HG02571 (cell line): ENCODE results near the gene HAND1.
A peak's percentile ranks its signal among the peaks of the same experiment; 100 is the strongest.

Experiments
- ATAC-seq: cut with Tn5 transposase; IDR thresholded peaks from one replicate; pipeline ENCODE4 v1.9.1; 2021; ENCODE audit warnings: mild to moderate bottlenecking, moderate library complexity; ENCODE audit not compliant: unreplicated experiment

The HAND1 gene

DNA sequence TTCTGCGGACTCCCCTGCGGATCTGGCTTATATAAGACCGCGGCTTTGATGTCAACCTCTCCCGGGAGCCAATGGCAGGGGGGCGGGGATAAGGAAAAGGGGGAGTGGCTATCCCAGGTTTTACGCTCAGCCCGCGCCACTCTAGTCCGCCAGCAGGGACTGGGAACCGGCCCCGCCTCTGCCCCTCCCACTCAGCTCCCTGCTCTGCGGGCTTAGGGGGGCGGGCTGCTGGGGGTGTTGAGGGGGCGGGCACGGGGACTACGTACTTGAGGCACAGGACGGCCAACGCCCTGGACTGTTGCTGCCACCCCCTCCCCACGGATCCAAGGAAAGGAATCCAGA lies at the start of gene HAND1:
Gene HAND1, minus strand, starts transcription at position 4 of the 342 bp plus-strand sequence. CDS start 219 bp downstream, outside the sequence.
- ATAC-seq: no peak

DNA sequence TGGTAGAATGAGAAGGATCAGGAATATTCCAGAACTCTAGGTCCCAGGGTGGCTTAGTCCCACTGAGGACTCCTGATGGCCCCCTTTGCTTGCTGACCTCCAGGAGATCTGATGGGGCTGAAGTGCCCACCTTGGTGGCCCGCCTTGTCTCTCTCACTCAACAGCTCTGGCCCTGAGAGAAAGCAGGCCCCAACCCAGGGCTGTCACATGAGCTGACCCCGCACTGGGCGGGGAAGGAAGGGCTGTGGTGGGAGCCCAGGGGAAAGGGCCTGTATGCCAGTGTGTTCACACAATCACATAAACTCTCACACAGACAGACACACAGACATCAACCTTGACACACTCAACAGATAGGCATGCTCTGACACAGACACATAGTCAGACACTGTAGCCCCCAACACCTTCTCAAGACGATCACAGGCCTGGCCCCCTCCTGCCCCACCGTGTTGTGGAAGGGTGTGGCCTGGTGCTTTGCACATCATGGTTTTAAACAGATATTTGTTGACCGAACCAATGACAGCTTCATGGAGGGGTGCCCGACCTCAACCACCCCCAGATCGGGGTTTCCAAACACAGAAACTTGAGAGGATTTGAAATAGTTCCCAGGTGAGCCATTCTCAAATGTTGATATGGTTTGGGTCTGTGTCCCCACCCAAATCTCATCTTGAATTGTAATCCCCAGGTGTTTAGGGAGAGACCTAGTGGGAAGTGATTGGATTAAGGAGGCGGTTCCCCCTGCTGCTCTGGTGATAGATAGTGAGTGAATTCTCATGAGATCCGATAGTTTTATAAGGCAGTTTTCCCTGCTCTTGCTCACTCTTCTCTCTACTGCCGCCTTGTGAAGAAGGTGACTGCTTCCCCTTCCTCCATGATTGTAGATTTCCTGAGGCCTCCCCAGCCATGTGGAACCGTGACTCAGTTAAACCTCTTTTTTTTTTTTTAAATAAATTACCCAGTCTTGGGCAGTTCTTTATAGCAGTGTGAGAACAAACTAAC lies 48.5 kb upstream of the HAND1 start:
- ATAC-seq: no peak

DNA sequence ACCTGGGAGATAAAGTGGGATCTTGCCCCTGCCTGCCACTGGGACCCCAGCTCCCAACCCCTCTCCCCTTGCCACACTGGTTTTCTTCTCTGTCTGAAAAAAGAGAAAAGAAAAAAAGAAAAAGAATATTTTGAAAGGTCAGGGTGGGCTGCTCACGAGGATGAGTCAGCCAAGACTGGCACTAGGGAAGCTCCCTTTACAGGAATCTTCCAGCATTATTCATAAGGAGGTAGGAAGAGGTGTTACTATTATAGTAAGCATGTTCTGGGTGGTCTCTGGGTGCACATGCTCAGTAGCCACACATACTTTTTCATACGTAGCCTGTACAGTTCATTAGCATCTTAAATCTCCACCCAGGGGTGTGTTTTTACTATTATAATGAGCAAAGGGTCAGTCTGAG lies 46.8 kb upstream of the HAND1 start:
- ATAC-seq: no peak

DNA sequence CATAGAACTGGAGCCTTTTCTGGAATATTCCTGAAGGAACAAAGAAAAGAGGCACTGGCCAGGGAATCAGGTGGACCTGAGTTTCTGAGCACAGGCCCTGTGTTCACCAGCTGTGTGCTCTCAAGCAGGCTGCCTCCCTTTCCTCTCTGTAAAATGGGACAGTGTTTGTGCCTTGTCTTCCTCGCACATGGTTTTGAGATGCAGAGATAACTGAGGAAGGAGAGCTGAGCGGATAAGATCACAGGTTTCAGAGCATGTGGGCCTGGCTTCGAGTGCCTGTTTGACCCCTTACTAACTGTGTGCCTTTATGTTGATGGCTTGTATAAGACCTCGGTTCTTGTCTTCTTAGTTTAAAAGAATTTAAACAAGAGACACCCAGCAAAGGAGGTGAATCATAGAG lies 46.2 kb upstream of the HAND1 start:
- no peak for ATAC-seq

DNA sequence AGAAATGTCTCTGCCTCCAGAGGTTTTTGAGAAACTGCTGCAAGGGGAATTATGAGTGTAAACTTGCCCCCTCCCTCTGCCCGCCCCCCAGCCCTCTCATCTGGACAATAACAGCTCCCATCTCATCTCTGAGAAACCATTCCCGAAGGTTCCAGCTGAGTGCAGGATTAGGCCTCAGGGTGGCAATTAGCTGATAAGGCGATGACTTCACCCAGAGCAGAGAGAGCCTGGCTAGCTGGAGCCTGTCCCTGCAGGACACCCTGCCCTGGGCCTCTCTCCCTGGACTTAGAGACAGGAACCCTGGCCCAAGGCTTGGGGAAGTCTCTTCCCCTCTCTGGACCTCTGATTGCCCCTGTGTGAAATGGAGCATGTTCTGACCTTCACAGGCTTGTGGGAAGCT lies 45.7 kb upstream of the HAND1 start:
- ATAC-seq: no peak

DNA sequence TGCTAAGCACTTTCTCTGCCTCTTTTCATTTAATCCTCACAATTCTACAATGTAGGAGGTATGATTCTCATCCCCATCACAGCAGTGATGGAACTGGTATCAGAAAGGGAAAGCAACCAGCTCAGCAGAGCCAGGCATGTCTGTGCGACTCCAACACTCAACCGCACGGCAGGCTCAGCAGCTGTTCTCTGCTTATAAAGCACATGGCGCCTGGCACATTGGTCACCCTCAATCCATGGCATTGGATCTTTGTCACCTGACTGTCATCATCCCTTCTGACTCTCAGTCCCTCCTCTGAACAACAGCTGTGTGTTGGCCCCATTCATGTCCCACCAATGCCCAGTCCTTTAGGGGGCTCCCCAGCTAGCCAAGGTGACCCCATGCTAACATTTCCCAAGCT lies 45.1 kb upstream of the HAND1 start:
- no peak for ATAC-seq

DNA sequence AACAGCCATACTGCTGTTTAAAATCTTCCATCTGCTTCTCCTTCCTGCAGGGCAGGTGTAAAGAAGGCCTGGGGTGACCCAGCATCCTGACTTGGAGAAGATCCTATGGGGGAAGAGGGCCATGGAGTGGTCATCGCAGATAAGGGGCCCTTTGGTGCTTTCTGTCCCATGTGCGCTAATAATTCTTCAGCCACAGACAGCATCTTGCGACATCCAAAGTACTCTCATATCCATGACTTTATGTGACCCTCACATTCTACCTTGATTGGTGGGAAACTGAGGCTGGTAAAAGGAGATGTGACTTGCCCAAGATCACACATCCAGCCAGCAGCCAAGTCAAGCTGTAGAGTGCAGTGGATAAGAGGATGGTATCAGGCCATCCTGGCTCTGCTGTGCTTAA lies 44.3 kb upstream of the HAND1 start:
- ATAC-seq: no peak

DNA sequence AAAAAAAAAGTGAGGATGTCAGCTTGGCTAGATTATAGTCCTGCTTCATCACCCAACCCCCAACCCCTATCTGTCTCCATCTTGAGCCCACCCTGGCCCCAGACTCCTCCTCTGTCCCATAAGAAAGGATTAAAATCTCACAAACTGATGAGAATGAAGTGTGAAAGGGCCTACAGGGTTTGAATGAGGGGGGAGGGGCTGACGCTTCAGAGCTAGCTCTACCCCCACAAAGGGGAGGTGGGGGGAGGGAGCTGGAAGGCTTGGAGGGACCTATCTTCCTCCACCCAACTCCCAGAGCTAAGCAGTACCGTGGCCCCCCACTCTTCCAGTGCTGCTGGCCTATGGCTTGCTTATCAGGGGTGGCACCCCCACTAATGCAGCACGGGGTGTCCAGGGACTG lies 43.7 kb upstream of the HAND1 start:
- ATAC-seq: no peak

DNA sequence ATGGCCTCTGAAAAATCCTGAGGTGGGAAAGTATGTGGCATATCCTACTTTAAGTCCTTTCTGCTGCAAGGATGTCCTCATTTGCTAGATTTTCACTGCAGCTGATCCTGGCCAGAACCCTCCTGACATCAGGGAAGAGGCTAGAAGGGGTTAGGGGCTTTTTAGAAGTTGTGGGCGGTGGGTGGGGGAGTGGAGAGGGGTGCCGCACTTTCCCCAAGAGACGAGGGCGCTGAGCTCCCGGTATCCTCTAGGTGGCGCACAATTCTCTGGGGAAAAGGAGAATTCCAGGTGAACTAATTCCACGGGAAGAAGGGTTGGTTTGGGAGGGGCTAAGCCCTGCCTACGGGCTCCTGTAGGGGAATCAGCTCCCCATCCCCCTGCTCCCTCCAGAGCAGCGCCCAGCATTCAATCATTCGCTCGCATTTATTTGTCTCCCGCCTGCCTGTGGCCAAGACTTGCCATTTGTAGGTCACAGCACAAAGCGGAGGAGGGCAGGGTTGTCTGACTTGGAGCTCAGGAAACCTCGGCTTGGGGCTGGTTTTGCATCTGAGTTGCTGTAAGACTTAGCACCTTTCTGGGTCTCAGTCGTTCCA lies 42.9 kb upstream of the HAND1 start:
- no peak for ATAC-seq

DNA sequence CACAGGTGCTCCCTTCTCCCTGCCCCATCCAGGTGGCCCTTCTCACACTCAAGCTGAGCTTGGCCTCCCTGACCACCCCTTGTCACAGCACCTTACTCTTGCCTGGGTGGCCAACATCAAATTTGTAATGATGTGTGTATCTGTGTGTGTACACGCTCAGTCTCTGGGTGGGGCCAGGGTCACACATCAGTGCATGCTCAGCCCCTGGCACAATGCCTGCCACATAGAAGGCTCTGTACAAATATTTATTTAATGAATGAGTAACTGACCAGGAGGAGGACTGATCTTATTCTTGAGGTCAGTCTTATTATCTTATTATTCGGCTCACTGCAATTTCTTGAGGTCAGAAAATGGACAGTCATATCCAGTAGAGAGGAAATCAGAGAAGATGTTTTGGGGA lies 41.3 kb upstream of the HAND1 start:
- no peak for ATAC-seq

DNA sequence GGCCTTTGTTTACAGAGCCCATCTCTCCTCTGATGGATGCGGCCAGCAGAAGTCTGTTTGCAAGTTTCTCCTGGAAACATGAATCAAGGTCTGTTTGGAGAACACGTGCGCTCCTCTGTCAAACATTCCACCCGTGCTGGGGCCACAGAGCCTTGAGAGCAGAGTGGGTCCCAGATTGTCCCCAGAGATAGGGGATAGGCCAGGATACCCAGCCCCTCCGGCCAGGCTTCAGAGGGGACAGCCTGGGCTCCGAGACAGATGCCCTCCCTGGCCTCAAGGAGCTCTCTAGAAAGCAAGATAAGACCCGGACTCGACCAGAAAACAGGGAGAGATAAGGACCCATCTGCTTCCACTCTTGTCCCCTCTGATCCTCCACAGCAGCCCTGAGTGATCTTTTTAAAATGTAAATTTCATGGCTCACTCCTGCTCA lies 40.4 kb upstream of the HAND1 start:
- ATAC-seq: no peak

DNA sequence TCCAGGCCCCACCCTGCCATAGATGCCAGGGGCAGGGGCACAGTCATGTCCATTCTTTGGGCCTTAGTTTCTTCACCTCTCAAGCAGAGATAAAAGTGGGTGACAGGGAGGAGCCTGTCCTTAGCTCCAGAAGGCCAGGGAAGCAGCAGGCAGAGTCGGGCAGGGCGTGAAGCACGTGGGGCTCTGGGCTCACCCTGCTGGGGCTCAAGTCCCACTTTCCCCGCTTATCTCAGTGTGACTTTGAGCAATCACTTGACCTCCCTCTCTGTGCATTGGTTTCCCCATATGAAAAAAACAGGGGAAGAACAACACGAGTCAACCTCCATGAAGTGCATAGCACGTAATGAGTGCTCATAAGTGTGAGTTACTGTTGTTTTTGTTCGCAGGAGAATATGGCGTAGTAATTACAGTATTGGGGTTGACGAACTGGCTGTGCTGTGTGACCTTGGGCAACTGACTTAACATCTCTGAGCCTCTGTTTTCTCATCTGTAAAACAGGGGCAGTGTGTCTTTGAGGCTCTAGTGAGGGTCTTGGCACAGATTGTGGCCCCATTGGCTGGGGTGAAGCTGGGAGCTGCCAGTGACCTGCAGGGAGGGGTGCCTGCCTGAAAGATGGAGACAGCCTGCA lies 39.9 kb upstream of the HAND1 start:
- no peak for ATAC-seq

DNA sequence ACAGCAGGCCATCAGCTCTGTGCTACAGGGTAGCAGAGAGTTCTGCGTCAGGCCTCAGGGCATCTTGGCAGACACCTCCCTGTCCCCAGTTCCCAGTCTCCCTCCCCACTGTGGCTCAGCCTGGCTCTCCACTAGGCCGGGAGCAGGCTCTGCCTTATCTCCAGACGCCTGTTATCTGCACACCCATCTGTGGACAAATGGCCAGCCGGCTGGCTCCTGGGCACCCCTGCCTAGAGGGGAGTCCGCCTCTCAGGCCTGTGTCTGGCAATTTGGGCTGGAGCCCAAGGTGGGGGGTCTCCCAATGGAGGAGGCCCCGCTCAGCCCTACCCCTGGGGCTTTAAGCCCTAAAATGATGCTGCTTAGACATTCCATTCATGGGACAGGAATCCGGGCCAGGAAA lies 39.2 kb upstream of the HAND1 start:
- no peak for ATAC-seq

DNA sequence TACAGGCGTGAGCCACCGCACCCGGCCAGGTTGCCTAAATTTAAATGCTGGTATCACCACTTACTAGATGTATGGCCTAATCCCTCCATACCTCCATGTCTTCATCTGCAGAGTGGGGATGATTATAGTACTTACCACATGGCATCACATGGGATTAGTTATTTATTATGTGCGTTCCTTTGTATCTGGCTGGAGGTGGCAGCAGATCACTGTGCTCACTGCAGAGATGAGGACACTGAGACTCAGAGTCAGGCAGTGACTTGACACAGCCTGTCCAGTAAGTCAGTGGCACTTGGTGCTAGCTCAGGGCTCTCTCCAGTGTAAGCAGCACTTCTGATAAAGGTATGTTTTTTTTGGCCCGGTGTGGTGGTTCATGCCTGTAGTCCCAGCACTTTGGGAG lies 38.4 kb upstream of the HAND1 start:
- ATAC-seq: no peak

DNA sequence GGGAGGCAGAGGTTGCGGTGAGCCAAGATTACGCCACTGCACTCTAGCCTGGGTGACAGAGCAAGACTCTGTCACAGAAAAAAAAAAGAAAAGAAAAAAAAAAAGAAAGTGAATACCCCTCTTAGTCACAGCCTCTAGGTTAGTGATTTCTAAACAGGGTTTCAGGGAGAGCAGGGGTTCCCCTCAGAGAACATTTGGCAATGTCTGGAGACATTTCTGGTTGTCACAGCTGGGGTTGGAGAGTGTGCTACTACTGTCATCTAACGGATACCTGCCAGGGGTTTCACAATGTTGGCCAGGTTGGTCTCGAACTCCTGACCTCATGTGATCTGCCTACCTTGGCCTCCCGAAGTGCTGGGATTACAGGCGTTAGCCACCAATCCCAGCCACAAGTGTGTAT lies 37.5 kb upstream of the HAND1 start:
- peak; percentile 79 for ATAC-seq

DNA sequence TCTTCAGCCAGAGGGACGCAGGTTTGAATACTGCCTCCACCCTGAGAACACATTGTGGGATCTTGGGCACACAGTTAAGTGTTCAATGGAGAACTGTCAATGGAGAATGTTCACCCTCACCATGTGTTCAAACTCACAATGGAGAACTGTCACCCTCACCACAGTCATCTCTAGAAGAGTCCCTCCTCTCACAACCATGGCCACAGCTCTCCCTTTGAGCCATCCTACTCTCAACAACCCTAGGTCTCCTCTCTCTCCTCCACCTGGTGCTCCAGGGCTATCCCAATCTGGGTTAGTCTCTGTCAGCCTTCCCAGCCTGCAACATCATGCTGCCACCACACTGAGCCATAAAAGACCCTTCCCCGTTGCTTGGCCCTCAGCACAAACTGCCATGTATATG lies 36.3 kb upstream of the HAND1 start:
- peak; percentile 45 for ATAC-seq

DNA sequence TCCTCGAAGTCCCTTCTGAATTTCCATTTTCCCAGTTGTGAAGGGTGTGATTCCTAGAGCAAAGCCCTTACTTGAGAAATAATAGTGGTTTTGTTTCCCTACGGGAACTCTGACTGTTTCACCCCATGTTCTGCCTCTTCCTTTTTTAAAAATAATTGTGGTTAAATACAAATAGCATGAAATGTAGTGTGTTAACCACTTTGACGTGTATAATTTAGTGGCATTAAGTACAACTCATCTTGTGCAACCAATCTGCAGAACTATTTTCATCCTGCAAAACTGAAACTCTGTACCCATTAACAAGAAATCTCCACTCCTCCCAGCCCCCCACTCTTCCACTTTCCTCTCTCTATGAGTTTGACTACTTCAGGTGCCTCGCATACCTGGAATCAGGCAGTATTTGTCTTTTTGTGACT lies 35.6 kb upstream of the HAND1 start:
- no peak for ATAC-seq

DNA sequence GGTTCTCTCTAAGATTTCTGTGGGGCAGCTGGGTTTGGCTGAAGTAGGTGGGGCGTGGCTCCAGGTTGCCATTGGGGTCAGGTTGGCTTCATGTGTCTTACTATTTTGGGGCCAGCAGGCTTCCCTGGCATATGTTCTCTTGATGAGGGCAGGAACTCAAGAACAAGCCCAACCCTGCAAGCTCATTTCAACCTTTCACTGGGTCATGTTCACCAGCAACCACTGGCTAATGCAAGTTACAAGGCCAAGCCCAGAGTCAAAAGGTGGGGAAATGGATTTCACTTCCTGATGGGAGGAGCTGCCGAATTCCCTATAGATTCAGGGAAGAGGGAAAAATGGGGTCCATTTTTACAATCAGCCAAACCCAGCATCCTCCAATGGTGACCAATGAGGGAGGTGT lies 34.0 kb upstream of the HAND1 start:
- ATAC-seq: no peak

DNA sequence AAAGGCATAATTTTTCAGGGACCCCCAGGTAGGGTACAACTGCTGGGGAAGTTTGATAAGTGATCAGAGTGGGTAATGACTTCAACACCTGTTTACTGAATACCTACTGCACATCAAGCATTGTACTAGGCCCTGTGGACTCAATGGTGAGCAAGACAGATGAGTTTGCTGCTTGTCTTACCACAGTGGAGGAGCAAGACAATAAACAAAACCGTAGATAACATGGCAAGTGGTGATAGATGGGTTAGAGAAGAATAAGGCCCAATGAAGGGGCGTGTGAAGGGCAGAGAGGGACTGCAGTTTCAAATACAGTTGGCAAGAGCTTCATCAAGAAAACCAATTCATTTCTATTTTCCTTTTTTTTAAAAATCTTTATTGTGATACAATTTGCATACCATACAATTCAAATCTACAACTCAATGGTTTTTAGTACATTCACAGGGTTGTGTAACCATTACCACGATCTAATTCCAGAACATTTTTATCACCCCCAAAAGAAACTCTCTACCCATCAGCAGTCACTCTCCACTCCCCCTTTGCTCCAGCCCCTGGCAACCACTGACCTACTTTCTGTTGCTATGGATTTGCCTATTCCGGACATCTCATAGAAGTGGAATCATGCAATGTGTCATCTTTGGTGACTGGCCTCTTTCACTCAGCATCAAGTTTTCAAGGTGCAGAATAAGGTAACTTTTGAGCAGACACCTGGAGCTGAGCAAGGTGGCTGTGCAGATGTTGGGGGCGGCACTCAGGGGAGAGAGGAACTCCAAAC lies 31.9 kb upstream of the HAND1 start:
- ATAC-seq: no peak

DNA sequence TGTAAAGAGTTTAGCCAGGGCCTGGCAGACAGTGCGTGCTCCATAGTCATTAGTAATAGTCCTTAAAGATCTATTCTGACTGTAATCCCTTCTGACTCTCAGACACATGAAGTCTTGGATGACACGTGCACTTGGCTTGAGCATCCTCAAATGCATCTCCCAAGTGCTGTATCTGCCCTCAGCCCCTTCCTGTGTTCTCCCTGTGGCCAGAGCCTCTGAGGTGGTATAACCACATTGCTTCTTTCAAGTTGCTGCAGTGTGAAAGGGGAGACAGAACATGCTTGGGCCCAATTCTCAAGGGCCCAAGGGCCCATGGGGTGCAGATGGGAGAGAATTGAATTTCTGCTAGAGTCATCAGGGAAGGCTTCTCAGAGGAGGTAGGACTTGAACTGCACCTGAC lies 30.1 kb upstream of the HAND1 start:
- no peak for ATAC-seq

DNA sequence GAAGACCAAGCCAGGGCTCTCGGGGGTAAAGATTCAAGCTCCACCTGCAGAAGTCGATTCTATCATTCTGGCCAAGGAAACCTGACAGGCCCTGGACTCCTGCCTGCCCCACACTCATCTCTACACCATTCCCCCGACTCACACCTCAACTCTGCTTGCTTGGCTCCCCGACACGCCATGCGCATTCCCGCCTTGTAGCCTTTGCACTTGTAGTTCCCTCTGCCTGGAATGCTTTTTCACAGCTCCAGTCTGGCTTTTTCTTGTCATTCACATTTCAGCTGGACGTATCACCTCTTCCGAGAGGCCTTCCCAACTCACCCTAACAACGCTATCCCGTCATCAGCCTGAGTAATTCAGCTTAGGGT lies 28.7 kb upstream of the HAND1 start:
- ATAC-seq: no peak
